Ovary (tissue), 3 donors: ENCODE results near the gene EEF1E1.

Source experiments
- CTCF ChIP-seq, 3 donors: fragments of 450-650 bp in 2 of 3; fragments of 200-600 bp in 1 of 3; IDR thresholded peaks; one replicate each; pipeline versions ENCODE4 v1.5.1 to v1.8.0; 2016 to 2022; ENCODE audit warnings: antibody characterized with exemption in 3 of 3, mild to moderate bottlenecking in 1 of 3
- EP300 ChIP-seq: sonication (generic); formaldehyde crosslinking; IDR thresholded peaks from one replicate; pipeline ENCODE4 v1.6.1; 2017; ENCODE audit warnings: antibody characterized with exemption
- donor health status: DM: no; HTN: no; CAD: no.

- TF ChIP-seq CTCF (IDR thresholded peaks at IDR 0.05) (no peak), EP300 (no peak)
These were observed 28.1 kb downstream of the EEF1E1 start for GRCh38 chr6:8074213-8074612.
